Ureter (tissue), 1 donor: ENCODE results near the gene USP51. TPM values are rescaled to one million over a fixed set of nuclear protein-coding genes. Genes with fewer than 3 reads are reported as not detected.
A peak's percentile ranks its signal among the peaks of the same experiment; 100 is the strongest.
"Not testable (repeated sequence)": the region's sequence is repeated elsewhere in the genome, so short reads cannot be mapped to it uniquely, and the experiment has no call there.

Source experiments
- DNase-seq: peaks from one replicate; pipeline ENCODE4 v3.0.0-alpha.2; 2020; ENCODE audit warnings: low spot score
- total RNA-seq: library from RNA; stranded (reverse); gene quantifications from one replicate; pipeline ENCODE4 v1.2.4, GENCODE V29; 2023
- donor health status: DM: yes; HTN: yes; CAD: no.

USP51 gene
- total RNA-seq, 1 donor from 2014 or later, result 3.5 TPM

DNA sequence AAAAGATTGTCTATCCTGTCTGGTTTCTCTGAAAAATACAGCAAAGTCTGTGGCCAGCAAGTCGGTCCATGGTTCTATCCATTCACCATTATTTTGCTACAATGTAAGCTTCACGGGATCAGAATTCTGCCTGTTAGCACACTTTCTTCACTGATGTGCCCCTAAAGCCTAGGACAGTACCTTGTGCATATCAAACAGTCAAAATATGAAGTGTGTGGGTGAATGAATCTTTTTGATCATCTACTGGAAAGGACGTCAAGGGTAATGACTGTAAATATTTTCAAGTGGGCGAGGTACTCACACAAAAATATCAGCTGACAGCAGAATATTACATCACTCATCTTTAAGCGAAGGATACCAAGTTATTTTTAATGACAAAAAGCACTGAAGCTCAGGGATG lies 24.5 kb downstream of the USP51 start:
- not testable (repeated sequence) for DNase-seq

DNA sequence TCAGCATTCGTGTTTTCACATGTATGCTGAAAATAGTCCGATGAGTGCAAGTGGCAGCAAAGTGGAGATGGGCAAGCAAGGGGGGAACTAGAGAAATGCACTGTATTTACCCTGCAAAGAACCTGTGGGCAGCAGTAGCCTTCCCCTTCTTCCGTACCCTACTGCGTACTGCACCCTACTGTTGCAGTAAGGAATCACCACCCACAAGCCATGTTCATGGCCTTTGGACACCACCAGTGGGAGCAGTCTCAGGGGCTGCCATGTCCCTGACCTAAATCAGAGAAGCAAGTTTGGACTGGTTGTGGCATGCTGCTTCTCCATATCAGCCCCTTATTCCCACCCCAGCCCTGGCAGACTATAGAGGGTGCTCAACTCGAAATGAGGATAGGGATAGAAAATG lies 25.6 kb downstream of the USP51 start:
- not testable (repeated sequence) for DNase-seq

DNA sequence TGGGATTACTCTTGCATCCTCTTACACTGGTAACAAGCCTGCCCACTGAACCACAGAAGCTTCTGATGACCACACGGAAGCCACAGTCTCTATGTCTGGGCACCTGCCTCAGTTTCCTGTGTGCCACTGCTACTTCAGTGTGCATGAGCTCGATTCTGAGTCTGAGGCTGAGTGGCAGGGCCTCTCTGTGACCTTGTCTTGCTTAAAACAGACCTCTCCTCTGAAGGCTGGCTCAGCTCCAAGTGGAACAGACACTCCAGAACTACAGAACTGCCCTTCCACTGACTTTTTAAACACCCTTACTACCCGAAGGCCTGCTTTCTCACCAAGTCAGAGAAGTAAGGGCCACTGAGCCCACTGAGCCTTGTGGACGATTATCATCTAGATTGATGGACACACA lies 29.7 kb downstream of the USP51 start:
- DNase-seq, result not testable (repeated sequence)

DNA sequence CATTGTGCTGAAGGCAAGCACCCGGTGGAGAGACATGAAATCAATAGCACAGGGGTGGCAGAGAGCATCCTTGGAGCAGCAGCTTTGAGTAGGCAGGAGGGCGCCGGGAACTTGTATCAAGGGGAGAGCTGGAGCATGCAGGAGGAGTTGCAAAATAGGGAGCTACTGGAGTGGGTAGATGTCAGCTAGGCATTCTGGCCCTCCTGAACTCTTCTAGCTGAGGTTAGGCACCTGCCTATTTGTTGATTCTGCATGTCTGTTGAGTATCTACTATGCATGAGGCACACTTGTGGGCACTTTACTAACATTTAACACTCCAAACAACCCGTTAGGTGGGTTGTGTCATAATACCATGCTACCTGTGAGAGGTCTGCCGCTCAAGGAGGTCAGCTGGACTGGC lies 30.2 kb downstream of the USP51 start:
- DNase-seq, result not testable (repeated sequence)

DNA sequence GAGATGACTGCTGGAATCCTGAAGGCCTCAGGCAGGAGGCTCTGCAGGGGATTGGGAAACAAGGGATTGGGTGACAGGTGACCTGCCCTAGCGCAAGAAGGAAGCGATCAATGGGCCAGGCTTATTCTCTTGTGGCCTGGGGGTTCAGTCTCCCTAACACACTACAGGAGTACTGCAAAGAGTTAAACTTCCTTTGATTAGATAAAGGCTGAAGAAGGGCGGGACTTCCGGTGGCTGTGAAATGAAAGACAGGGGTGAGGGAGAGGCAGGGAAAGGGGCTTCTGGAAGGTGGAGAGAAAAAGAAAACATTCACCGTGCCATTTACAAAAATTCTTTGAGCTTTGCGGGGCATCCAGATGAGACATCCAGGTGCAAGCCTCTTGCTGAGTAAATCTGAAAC lies 33.9 kb downstream of the USP51 start:
- DNase-seq, result not testable (repeated sequence)

DNA sequence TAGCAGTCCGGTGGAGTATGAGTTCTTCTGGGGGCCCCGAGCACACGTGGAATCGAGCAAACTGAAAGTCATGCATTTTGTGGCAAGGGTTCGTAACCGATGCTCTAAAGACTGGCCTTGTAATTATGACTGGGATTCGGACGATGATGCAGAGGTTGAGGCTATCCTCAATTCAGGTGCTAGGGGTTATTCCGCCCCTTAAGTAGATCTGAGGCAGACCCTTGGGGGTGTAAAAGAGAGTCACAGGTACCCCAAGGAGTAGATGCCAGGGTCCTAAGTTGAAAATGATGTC lies 36.9 kb downstream of the USP51 start:
- DNase-seq, result no peak

DNA sequence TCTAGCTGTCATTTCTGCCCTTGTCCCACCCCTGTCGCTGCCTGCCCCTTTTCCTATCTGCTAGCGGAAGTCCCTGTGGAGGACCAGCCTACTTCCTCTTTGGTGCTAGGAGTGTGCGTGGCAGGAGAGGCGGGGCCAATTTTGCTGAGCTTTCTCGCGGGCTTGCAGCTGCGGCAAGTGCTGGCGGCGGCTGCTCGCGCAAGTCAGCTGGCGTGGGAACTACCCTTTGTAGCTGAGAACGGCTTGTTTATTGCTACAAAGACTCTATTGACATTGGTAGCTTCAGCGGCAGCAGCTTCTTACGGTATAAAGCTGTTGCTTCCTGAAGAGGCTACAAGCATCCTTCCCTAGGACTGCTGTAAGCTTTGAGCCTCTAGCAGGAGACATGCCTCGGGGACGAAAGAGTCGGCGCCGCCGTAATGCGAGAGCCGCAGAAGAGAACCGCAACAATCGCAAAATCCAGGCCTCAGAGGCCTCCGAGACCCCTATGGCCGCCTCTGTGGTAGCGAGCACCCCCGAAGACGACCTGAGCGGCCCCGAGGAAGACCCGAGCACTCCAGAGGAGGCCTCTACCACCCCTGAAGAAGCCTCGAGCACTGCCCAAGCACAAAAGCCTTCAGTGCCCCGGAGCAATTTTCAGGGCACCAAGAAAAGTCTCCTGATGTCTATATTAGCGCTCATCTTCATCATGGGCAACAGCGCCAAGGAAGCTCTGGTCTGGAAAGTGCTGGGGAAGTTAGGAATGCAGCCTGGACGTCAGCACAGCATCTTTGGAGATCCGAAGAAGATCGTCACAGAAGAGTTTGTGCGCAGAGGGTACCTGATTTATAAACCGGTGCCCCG lies 37.4 kb downstream of the USP51 start, which contains the start of gene MAGEH1:
Gene MAGEH1 (plus strand): TSS at position 138 of the 843 bp plus-strand sequence. CDS start 248 bp downstream, at position 386.
- peak; percentile 86 for DNase-seq

DNA sequence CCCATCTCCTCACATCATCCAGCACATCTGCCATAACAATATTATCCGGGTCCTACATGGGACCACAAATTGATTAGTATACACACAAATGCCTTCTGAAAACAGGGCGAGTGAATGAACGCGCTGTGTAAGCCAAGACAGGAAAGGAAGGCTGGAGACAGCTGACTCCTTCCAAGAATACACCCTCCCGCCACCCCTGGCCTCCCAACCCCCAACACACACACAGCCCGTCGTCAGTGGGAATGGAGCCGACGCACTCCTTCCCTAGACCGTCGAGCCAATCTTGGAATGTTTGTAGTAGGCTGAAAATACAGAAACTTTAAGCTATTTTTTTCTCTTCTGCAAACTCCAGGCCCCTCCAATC lies 38.0 kb downstream of the USP51 start:
- no peak for DNase-seq

DNA sequence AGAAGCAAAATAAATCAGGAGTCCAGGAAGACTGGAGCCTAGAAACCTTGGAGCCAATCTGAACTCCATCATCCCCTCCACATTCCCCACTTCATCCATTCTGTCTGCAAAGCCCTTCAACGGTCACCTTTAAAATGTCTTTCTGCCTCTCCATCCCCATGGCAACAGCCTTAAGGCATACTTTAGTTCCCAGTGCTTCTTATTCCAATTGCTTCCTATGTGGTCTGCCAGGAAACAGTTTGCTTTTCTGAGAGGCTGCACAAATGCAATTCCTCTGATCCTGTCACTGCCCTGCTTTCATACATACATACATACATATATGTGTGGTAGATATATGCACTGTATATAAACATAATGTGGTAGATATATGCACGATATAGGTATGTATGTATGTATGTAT lies 38.5 kb downstream of the USP51 start:
- DNase-seq, result no peak

DNA sequence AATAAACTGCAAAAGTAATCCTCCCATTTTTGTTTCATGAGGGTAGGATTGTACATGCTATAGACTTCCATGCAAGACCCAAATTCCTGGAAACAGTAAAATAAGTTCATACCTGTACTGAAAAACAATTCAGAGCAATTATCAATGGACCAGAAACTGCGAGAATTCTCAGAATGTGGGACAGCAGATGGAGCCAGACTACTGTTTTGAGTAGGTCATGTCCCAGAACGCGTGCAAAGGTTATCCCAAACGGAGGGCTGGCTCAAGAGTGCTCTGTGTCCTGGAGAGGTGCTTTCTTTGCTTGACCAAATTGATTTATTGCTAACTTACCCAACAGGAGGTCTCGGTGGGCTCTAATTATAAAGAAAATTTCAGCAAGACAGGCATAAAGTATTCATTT lies 39.4 kb downstream of the USP51 start:
- DNase-seq, result no peak

DNA sequence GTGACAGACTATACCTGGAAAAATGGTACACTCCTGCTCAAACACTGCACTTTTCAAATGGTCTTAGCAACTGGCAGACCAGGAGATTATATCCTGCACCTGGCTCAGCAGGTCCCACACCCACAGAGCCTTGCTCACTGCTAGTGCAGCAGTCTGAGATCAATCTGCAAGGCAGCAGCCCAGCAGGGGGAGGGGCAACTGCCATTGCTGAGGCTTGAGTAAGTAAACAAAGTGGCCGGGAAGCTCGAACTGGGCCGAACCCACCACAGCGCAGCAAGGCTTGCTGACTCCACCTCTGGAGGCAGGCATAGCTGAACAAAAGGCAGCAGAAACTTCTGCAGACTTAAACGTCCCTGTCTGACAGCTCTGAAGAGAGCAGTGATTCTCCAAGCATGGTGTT lies 46.2 kb downstream of the USP51 start:
- not testable (repeated sequence) for DNase-seq

Other genes with a start within 250 kb of the USP51 start
- gene PAGE3, start 224.9 kb downstream of the USP51 start, total RNA-seq, result not detected
- gene MAGEH1, start 37.7 kb downstream of the USP51 start, total RNA-seq, result 19.1 TPM
- not detected for gene FOXR2, start 133.6 kb upstream of the USP51 start, total RNA-seq
- gene RRAGB, start 227.9 kb upstream of the USP51 start, total RNA-seq, result 35.9 TPM